Measurements from ENCODE around the gene SLC25A29.

DNA sequence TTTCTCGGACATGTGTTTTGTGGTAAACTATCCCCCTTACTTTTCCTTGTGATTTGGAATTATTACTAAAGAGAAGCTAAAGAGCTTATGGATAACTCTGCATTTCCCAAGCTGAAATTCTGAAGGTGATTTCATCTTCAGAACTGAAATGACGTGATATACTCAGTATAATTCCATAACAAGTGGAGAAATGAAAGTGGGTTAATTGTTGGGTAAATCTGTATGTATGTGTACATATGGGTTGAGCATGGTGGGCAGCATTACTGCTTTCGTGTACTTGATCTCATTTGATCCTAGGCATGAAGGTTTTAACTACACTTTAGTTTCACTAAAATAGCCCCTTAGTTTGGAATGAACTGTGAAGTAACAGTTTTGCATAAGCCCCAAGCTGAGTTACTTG is 63.2 kb downstream of the SLC25A29 start:
- TF ChIP-seq, protein P1, sequence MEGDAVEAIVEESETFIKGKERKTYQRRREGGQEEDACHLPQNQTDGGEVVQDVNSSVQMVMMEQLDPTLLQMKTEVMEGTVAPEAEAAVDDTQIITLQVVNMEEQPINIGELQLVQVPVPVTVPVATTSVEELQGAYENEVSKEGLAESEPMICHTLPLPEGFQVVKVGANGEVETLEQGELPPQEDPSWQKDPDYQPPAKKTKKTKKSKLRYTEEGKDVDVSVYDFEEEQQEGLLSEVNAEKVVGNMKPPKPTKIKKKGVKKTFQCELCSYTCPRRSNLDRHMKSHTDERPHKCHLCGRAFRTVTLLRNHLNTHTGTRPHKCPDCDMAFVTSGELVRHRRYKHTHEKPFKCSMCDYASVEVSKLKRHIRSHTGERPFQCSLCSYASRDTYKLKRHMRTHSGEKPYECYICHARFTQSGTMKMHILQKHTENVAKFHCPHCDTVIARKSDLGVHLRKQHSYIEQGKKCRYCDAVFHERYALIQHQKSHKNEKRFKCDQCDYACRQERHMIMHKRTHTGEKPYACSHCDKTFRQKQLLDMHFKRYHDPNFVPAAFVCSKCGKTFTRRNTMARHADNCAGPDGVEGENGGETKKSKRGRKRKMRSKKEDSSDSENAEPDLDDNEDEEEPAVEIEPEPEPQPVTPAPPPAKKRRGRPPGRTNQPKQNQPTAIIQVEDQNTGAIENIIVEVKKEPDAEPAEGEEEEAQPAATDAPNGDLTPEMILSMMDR (IDR thresholded peaks at IDR 0.05): no peak
- no peak for TF ChIP-seq ZFX (IDR thresholded peaks at IDR 0.05; ENCODE audit: borderline replicate concordance)

Data from 22Rv1 (cell line).